Fibroblast of skin of left quadriceps (primary cell): ENCODE measurements around the gene PRPH2.
"Not testable (repeated sequence)": the region's sequence is repeated elsewhere in the genome, so short reads cannot be mapped to it uniquely, and the experiment has no call there.

Experiments used
- DNase-seq, 2 experiments: peaks; one replicate each; pipeline ENCODE4 v3.0.0-alpha.2; 2013; ENCODE audit warnings: low read depth in 2 of 2

The PRPH2 gene

GRCh38 chr6:42742116-42742894 lies 19.9 kb upstream of the PRPH2 start:
- peak; percentile 44 to 49 for DNase-seq

- no peak for DNase-seq
Measured at GRCh38 chr6:42740725-42741124, 18.3 kb upstream of the PRPH2 start.

- DNase-seq, result no peak
Measured at GRCh38 chr6:42735976-42736375, 13.6 kb upstream of the PRPH2 start.

- DNase-seq, result not testable (repeated sequence)
Measured at GRCh38 chr6:42733867-42734481, 11.6 kb upstream of the PRPH2 start.

- no peak for DNase-seq
Measured at GRCh38 chr6:42729731-42730130, 7.3 kb upstream of the PRPH2 start.

- DNase-seq, result no peak
Measured at GRCh38 chr6:42727627-42728026, 5.2 kb upstream of the PRPH2 start.

- DNase-seq, result no peak
Measured at GRCh38 chr6:42727087-42727611, 4.8 kb upstream of the PRPH2 start.

- peak; percentile 78 to 83 for DNase-seq
Measured at GRCh38 chr6:42726485-42727086, 4.2 kb upstream of the PRPH2 start.

- DNase-seq, result no peak
Measured at GRCh38 chr6:42726026-42726425, 3.6 kb upstream of the PRPH2 start.

- no peak for DNase-seq
Measured at GRCh38 chr6:42724825-42725224, 2.4 kb upstream of the PRPH2 start.

- DNase-seq, result no peak
Measured at GRCh38 chr6:42720739-42721138, 1.7 kb downstream of the PRPH2 start.

GRCh38 chr6:42715871-42716270 lies 6.5 kb downstream of the PRPH2 start:
- no peak for DNase-seq

GRCh38 chr6:42714098-42714761 lies 8.2 kb downstream of the PRPH2 start:
- DNase-seq, result peak in 1 of 2 experiments; percentile 23

GRCh38 chr6:42711930-42712329 lies 10.5 kb downstream of the PRPH2 start:
- DNase-seq, result no peak

- DNase-seq, result no peak
Measured at GRCh38 chr6:42710316-42710715, 12.1 kb downstream of the PRPH2 start.

- no peak for DNase-seq
Measured at GRCh38 chr6:42709871-42710270, 12.5 kb downstream of the PRPH2 start.

GRCh38 chr6:42708096-42708495 lies 14.3 kb downstream of the PRPH2 start:
- DNase-seq, result no peak

GRCh38 chr6:42707595-42707994 lies 14.8 kb downstream of the PRPH2 start:
- DNase-seq, result no peak

- no peak for DNase-seq
Measured at GRCh38 chr6:42704937-42705374, 17.4 kb downstream of the PRPH2 start.

- DNase-seq, result peak in 1 of 2 experiments; percentile 35
Measured at GRCh38 chr6:42704251-42704936, 18.0 kb downstream of the PRPH2 start.

- DNase-seq, result not testable (repeated sequence)
Measured at GRCh38 chr6:42702786-42703185, 19.6 kb downstream of the PRPH2 start.
